NCI-H2029 (cell line): ENCODE results near the gene ZNF423.

Experiments
- DNase-seq: peaks from one replicate; lab custom pipeline; 2025; lab: John Stamatoyannopoulos, UW

The ZNF423 gene

GRCh38 chr16:49663081-49664065 is 192.5 kb downstream of the ZNF423 start:
- DNase-seq = no peak

DNA sequence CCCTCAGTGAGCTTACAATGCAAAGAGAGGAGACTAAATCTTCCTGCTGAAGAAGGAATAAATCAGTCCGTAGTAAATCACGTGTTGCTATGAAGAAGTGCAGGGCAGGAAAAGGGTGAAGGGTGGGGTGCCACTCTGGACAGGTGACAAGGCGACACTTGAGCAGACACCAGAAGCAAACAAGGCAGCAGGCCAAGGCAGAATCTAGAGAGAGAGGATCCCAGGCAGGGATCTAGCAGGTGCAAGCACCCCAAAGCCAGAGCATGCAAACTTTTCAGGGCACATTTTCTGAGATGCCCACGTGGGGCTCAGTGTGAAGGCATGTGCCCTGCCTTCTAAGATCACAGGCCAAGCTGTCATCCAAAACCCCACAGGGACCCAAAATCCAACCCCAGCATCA is 193.3 kb downstream of the ZNF423 start:
- DNase-seq = no peak

- DNase-seq = no peak
These were observed 194.3 kb downstream of the ZNF423 start for GRCh38 chr16:49661465-49662187.

DNA sequence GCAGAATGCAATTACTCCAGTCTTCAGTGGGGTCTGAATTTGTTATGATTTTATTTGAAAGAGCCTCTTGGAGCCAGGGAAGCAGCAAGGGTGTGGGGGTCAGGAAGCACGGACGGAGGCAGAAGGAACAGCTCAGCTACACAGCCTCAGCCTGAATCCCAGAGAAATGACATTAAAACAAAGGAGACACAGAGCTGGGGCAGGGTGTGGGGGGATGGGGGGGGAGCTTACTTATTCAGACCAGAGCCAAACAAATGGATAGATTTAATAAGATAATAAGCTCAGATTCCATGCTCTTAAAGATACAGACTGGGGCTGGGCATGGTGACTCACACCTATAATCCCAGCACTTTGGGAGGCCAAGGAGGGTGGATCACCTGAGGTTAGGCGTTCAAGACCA is 195.3 kb downstream of the ZNF423 start:
- DNase-seq = no peak

- DNase-seq = no peak
These were observed 196.6 kb downstream of the ZNF423 start for GRCh38 chr16:49659356-49659755.

- DNase-seq = no peak
These were observed 197.4 kb downstream of the ZNF423 start for GRCh38 chr16:49658531-49658930.

GRCh38 chr16:49657736-49658465 is 198.0 kb downstream of the ZNF423 start:
- no peak for DNase-seq

DNA sequence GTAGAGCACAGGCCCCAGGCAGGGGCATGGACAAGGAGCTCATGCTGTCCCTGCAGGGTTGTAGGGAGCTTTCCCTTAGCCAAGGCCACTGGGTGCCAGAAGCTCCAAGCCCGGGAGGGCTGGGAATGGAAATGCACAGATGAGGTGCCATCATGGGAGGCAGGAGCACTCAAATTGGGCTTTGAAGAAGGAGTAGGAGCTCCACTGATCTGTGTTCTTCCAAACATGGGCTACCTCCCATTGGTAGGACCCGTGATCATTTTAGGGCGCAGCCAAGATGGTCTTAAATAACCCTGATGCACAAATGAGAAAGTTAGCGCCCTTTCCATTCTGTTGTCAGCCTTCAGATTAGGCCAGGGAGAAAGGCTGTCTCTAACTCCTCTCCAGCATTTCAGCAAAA is 201.5 kb downstream of the ZNF423 start:
- DNase-seq = no peak

GRCh38 chr16:49653577-49653976 is 202.3 kb downstream of the ZNF423 start:
- no peak for DNase-seq

DNA sequence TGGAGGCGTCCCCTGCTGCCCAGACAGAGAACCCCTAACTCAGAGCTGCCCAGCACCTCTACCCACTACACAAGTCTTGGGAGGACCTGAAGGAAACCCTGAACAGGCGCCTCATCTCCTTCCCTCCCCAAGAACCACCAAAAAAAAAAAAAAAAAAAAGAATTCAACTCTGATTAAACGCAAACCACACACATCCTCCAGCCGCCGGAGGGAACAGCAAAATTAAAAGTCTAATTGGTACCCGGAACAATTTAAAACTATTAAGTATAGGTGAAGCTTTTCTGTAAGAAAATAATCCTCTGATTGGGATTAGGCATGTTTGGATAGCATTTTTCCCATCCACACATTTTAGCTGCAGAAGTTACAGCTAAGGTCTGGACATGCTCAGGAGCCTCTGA is 202.7 kb downstream of the ZNF423 start:
- DNase-seq = no peak

DNA sequence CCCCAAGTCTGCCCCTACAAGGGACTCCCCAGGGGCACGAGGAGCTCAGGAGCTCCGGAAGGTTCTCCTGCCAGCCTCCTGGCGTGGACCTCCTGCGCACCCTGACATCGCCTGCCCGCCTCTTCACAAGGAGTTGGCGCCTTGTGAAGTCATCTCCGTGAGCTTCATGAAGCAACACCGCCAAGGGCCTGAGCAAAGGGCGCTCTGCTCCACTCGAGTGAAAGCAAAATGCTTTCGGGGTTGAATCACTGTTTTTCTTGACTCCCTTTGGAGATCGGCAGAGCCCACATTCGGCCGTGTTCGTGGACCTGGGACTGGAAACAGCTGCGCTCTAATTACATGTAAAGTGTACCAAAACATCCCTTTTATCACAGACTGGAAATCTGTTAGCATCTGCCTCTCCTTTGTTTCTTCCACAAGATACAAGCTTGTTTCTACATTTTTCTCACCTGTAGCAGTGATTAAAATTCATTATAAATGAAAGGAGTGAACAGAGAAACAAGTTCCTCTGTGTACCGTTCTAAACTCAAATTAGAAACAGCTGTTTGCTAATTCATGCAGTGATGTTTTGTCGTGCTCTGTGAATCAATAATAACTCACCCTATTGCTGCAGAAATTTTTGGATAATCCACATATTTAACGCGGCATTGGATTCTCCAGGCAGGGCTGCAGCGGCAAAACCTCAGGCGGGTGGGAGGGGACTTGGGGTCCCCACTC is 203.3 kb downstream of the ZNF423 start:
- no peak for DNase-seq

DNA sequence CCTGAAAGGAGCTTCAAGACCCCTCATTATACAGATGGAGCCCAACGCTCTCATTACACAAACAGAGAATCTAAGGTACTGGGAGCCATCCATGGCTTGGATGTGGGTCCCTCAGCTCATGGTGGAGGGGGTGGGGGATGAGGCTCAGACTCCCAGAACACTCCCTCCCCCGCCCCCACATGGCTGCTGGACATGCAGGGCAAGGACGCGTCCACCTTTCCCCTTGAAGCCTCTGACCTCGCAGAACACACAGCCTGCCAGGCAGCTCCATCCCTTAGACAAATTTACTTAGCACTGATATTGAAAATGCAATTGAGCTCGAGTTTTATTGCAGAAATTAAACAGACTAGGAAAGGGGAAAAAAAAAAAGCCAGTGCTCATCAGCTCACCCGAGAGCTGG is 203.9 kb downstream of the ZNF423 start:
- DNase-seq = no peak

DNA sequence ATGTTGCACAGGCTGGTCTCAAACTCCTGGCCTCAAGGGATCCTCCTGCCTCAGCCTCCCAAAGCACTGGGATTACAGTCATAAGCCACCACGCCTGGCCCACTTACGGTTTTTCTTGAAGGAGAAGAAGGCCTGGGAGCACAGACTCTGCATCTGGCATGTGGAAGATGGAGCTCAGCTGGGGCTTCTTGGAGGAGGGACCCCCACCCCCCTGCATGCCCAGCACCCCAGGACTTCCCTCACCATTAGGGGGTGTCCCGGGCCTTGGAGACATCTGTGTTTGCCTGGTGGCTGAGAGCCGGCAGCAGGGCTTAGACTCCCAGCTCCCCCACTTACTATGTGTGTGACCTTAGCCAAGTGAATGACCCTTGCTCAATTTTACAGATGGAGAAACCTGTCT is 204.7 kb downstream of the ZNF423 start:
- DNase-seq = no peak

DNA sequence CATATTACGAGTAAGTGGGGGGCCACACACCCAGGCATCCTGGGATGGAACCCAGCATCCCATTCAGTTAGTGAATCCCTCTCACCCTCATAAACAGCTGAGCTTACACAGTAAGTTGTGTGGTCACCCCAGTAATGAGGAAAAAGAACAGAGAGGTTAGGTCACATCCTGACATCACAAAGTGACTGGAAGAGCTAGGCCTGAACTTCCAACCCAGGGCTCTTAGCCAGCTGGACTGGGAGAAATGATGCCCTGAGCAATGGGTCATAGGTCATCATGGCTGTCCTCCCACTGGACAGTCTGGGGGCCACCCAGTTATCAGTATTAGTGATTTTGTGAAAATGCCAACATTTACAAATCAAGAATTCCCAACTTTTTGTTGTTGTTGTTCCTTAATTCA is 205.3 kb downstream of the ZNF423 start:
- DNase-seq = no peak

- no peak for DNase-seq
These were observed 206.7 kb downstream of the ZNF423 start for GRCh38 chr16:49649013-49649765.

DNA sequence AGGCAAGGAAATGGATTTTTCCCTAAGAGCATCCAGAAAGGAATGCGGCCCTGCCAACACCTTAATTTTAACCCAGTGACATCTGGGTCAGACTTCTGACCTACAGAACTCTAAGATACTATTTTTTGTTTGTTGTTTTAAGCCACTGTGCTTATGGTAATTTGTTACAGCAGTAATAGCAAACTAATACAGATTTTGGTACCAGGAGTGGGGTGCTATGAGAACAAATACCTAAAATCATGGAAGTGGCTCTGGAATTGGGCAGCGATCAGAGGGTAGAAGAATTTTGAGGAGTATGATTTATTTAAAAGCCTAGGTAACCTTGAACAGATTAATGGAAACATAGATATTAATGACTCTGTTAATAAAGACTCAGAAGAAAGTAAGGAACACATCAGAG is 208.2 kb downstream of the ZNF423 start:
- DNase-seq = no peak

- no peak for DNase-seq
These were observed 210.6 kb downstream of the ZNF423 start for GRCh38 chr16:49645263-49645662.

GRCh38 chr16:49644145-49644463 is 211.8 kb downstream of the ZNF423 start:
- DNase-seq = no peak

- no peak for DNase-seq
These were observed 212.3 kb downstream of the ZNF423 start for GRCh38 chr16:49643429-49644144.

GRCh38 chr16:49641250-49641649 is 214.7 kb downstream of the ZNF423 start:
- no peak for DNase-seq

GRCh38 chr16:49640581-49640980 is 215.3 kb downstream of the ZNF423 start:
- no peak for DNase-seq
